Body of pancreas (tissue), 4 donors: ENCODE results near the gene FGD3. TPM values are rescaled to one million over a fixed set of nuclear protein-coding genes. Genes with fewer than 3 reads are reported as not detected.
"Not testable (repeated sequence)": the region's sequence is repeated elsewhere in the genome, so short reads cannot be mapped to it uniquely, and the experiment has no call there.

ENCODE experiments used
- ATAC-seq: fragments of 150-250 bp; one replicate; pipeline ENCODE4 v1.9.1; 2016
- DNase-seq, 4 donors: peaks; one replicate each; pipeline ENCODE4 v3.0.0-alpha.2; 2019
- H3K27ac ChIP-seq, 4 donors: fragments of 200-600 bp; sonication (generic); 1 replicate in 3 of 4; 2 replicates in 1 of 4; pipeline versions ENCODE4 v1.5.1 to v1.6.1; 2016 to 2019; ENCODE audit warnings: mild to moderate bottlenecking in 1 of 4, mixed read lengths in 1 of 4, moderate library complexity in 1 of 4
- H3K27me3 ChIP-seq, 2 donors: fragments of 200-600 bp; sonication (generic); one replicate each; pipeline ENCODE4 v1.6.0; 2016; ENCODE audit warnings: mild to moderate bottlenecking in 1 of 2
- H3K36me3 ChIP-seq, 2 donors: fragments of 200-600 bp; sonication (generic); replicated peaks in 1 of 2; 2 replicates each; pipeline ENCODE4 v1.5.1; 2016; ENCODE audit warnings: low read depth in 2 of 2; ENCODE audit not compliant: insufficient read depth in 1 of 2
- H3K4me1 ChIP-seq: fragments of 200-600 bp; sonication (generic); one replicate; pipeline ENCODE4 v1.6.0; 2016
- H3K4me3 ChIP-seq, 2 donors: fragments of 200-600 bp; sonication (generic); 1 replicate in 1 of 2; 2 replicates in 1 of 2; pipeline ENCODE4 v1.5.1; 2016 to 2019
- H3K9me3 ChIP-seq, 3 donors: fragments of 200-600 bp; sonication (generic); 1 replicate in 2 of 3; 2 replicates in 1 of 3; pipeline ENCODE4 v1.5.1; 2016
- POLR2A ChIP-seq, 3 donors: fragments of 450-650 bp; IDR thresholded peaks; one replicate each; pipeline ENCODE4 v1.6.1; 2016; ENCODE audit warnings: antibody characterized with exemption in 3 of 3, mild to moderate bottlenecking in 2 of 3
- WGBS, 2 donors: methylation state at CpG; one replicate each; pipeline ENCODE4 v1.1.5; 2017; 5-methylcytosine and 5-hydroxymethylcytosine counted together
- intact Hi-C: fragments of 100-400 bp; cut with DNase I; formaldehyde crosslinking; loops from one replicate; pipeline ENCODE4 v1.15.1; 2023
- total RNA-seq, 2 donors: library from RNA; depleted of rRNA; stranded (reverse); fragments of >200 nt; gene quantifications; one replicate each; pipeline ENCODE4 v1.1.0, GENCODE V29; 2016
- TF ChIP-seq, protein P1 (sequence below), 7 experiments: fragments of 450-650 bp in 4 of 7; fragments of 200-600 bp in 3 of 7; sonication (generic) in 3 of 7; IDR thresholded peaks; one replicate each; pipeline ENCODE4 v1.5.1; 2016 to 2019; ENCODE audit warnings: antibody characterized with exemption in 7 of 7

FGD3 gene
- 10 to 100 TPM; 12.2 to 13.2 TPM for total RNA-seq

DNA sequence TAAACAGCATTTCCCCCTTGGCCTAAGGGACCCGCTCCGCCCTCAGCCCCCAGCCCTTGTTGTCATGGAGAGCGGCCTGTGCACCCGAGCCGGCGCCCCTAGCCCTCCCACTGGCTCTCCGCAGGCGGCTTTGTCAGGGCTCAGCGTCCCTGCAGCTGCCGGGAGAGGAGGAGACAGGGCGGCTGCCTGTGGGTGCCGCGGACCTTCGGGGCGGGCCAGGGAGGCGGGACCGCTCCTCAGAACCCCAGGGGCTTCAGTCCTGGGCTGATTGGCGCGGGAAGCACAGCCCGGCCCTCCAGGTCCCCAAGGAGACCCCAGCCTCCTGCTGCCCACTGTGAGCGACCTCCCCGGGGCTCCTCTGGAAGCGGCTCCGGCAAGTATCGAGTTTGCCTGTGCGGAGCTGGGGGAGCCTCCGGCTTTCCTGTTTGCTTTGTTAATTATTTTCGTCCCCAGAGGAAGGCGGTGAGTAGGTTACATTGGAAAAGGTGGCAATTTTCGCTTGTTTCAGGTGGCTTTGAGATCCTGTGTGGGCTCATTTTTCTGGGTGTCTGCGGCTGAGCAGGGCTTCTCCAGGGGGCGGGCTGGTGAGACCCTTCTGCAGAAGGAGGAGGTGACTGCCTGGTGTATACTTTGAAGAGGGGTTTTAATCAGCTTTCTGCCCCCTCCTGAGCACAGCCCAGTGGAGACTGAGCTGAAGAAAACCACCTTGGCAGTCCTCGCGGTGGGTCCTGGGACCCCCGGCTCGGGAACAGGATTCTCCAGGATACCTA, at the start of gene FGD3:
Gene FGD3 (plus strand): TSS at position 256 of the 770 bp plus-strand sequence. CDS start 28,734 bp downstream, outside the sequence.
- DNase-seq (peak; percentile 26 to 48 (median 36)), ATAC-seq (peak; percentile 72)
- H3K4me1 ChIP-seq, result peaks cover 10% of the 10 kb centered on the region
- peak in 1 of 3 donors; percentile 7 for TF ChIP-seq POLR2A (IDR thresholded peaks at IDR 0.05)
- TF ChIP-seq, protein P1, sequence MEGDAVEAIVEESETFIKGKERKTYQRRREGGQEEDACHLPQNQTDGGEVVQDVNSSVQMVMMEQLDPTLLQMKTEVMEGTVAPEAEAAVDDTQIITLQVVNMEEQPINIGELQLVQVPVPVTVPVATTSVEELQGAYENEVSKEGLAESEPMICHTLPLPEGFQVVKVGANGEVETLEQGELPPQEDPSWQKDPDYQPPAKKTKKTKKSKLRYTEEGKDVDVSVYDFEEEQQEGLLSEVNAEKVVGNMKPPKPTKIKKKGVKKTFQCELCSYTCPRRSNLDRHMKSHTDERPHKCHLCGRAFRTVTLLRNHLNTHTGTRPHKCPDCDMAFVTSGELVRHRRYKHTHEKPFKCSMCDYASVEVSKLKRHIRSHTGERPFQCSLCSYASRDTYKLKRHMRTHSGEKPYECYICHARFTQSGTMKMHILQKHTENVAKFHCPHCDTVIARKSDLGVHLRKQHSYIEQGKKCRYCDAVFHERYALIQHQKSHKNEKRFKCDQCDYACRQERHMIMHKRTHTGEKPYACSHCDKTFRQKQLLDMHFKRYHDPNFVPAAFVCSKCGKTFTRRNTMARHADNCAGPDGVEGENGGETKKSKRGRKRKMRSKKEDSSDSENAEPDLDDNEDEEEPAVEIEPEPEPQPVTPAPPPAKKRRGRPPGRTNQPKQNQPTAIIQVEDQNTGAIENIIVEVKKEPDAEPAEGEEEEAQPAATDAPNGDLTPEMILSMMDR (IDR thresholded peaks at IDR 0.05), result no peak
- peaks cover 0 to 7% of the 10 kb centered on the region in 2 donors for H3K27me3 ChIP-seq
- H3K36me3 ChIP-seq, result no peaks in the 10 kb centered on the region
- no peaks in the 10 kb centered on the region for H3K9me3 ChIP-seq
- H3K4me3 ChIP-seq, result peak within 1 kb of the TSS; percentile 33 to 38
- 3 to 4% methylated on average over 20 to 36 of the region's 36 CpGs for whole genome bisulfite sequencing, 2 donors
- H3K27ac ChIP-seq, result peak within 1 kb of the TSS in 1 of 4 donors; percentile 33
- intact Hi-C loops, result no loop called here

GRCh38 chr9:92905137-92905536, 42.2 kb upstream of the FGD3 start:
- H3K27ac ChIP-seq, H3K4me3 ChIP-seq, H3K9me3 ChIP-seq, H3K27me3 ChIP-seq, H3K36me3 ChIP-seq, intact Hi-C loops, H3K4me1 ChIP-seq, ATAC-seq, DNase-seq: not testable (repeated sequence)
- WGBS, 2 donors, result 71 to 86% methylated on average over 5 to 6 of the region's 6 CpGs

- Histone ChIP-seq H3K4me3 (no peak overlapping the region), H3K27me3 (no peaks in the 10 kb centered on the region), H3K4me1 (peaks cover 16% of the 10 kb centered on the region), H3K27ac (no peak overlapping the region), H3K9me3 (no peaks in the 10 kb centered on the region), H3K36me3 (no peaks in the 10 kb centered on the region)
- DNase-seq (peak; percentile 31 to 60 (median 39)), ATAC-seq (peak; percentile 60)
- intact Hi-C loops, result no loop called here
- TF ChIP-seq POLR2A (IDR thresholded peaks at IDR 0.05), result no peak
- TF ChIP-seq, protein P1 (IDR thresholded peaks at IDR 0.05), result no peak
- WGBS, 2 donors, result 10 to 12% methylated on average over 11 of the region's 11 CpGs
Observed at GRCh38 chr9:92911511-92912475, 35.5 kb upstream of the FGD3 start.

DNA sequence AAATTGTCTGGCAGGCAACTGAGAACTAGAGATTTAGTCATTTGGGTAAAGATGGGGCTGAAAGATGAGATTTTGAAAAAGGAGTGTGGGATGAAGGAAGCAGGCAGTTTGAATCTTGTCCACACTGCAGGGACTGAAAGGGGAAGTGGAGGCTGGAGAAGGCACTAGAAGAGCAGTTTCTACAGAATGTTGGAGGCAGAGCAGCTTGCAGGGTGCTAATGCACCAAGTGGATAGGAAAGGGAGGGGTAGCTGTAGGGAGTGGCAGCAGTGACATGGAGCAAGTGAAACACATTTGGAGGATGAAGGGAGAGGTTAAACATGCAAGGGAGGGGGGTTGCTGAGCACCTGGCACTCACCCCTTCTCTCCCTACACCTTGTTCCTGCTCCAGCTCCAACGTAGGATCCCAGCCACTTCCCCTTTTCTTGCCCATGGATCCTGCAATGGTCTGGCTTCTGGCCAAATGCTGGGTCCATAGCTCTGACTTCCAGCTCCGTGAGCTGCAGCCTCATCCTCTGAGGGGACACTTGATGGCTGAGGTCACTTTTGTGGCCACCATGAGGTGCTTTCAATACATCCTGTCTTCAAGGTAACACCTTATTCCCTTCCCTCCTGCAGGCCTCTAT, 30.0 kb upstream of the FGD3 start:
- Histone ChIP-seq H3K4me3 (no peak overlapping the region), H3K4me1 (peaks cover 2% of the 10 kb centered on the region), H3K27ac (no peak overlapping the region), H3K36me3 (no peaks in the 10 kb centered on the region), H3K27me3 (no peaks in the 10 kb centered on the region), H3K9me3 (no peaks in the 10 kb centered on the region)
- ATAC-seq (no peak), DNase-seq (peak in 1 of 4 donors; percentile 18)
- intact Hi-C loops, result no loop called here
- TF ChIP-seq POLR2A (IDR thresholded peaks at IDR 0.05), result no peak
- TF ChIP-seq, protein P1 (IDR thresholded peaks at IDR 0.05), result no peak
- WGBS, 2 donors, result 33 to 56% methylated on average over 2 of the region's 2 CpGs

DNA sequence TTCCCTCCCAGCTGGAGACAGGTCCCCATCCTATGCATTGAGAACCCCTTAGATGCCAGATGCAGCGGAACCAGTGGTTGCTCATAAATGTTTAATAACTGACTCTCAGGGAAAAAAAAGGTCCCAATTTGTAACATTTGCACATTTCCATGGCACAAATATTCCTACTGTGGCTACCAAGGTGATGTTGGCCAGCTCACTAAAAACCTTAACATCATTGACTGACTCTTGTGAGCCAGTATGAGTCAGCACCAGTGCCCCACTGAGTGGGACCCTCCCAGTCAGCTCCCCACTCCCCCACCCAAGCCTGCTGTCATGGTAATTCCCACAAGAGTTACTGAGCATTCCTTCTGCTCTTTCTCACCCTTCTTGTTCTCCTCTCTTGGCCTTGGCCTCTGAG, 26.9 kb upstream of the FGD3 start:
- 100% methylated on average over 1 of the region's 1 CpG for WGBS, 2 donors
- H3K36me3 ChIP-seq, result no peaks in the 10 kb centered on the region
- no peaks in the 10 kb centered on the region for H3K4me1 ChIP-seq
- intact Hi-C loops, result no loop called here
- no peak for TF ChIP-seq POLR2A (IDR thresholded peaks at IDR 0.05)
- TF ChIP-seq, protein P1 (IDR thresholded peaks at IDR 0.05), result no peak
- H3K27me3 ChIP-seq, result no peaks in the 10 kb centered on the region
- no peaks in the 10 kb centered on the region for H3K9me3 ChIP-seq
- no peak overlapping the region for H3K4me3 ChIP-seq
- H3K27ac ChIP-seq, result no peak overlapping the region
- DNase-seq (no peak), ATAC-seq (no peak)
